K562 (cell line): ENCODE data around the gene IMMP2L.

Experiments
- KDM4B ChIP-seq, 2 experiments: fragments of 450-650 bp in 1 of 2; sonication (generic) in 1 of 2; IDR thresholded peaks; 2 replicates each; pipeline ENCODE4 v1.6.1; 2016 to 2017; ENCODE audit warnings: borderline replicate concordance in 2 of 2, antibody characterized with exemption in 1 of 2, low read depth in 1 of 2, mild to moderate bottlenecking in 1 of 2
- NCOA1 ChIP-seq: fragments of 450-650 bp; IDR thresholded peaks from 2 replicates; pipeline ENCODE4 v1.6.1; 2016; ENCODE audit warnings: low read depth
- NFATC3 ChIP-seq: fragments of 450-650 bp; IDR thresholded peaks from 2 replicates; pipeline ENCODE4 v1.6.1; 2017; ENCODE audit warnings: mild to moderate bottlenecking
- NFXL1 ChIP-seq: fragments of 450-650 bp; formaldehyde crosslinking; IDR thresholded peaks from 2 replicates; pipeline ENCODE4 v1.4.0; 2021; ENCODE audit warnings: mild to moderate bottlenecking
- PURB ChIP-seq: sonication (generic); formaldehyde crosslinking; IDR thresholded peaks from 2 replicates; pipeline ENCODE4 v1.9.0; 2021; ENCODE audit warnings: low read depth, mild to moderate bottlenecking, missing genetic modification reagents
- SP2 ChIP-seq: IDR thresholded peaks from 2 replicates; pipeline ENCODE4 v1.6.1; 2011; ENCODE audit warnings: mild to moderate bottlenecking, low read depth, low read length, moderate library complexity; ENCODE audit not compliant: poor library complexity, severe bottlenecking; ENCODE audit errors: extremely low read depth
- YY1 ChIP-seq, 3 experiments: IDR thresholded peaks; 2 replicates each; pipeline ENCODE4 v1.6.1; 2011; ENCODE audit warnings: low read length in 2 of 3, mild to moderate bottlenecking in 2 of 3, moderate library complexity in 2 of 3, borderline replicate concordance in 1 of 3, control low read depth in 1 of 3, low read depth in 1 of 3; ENCODE audit not compliant: insufficient read depth in 3 of 3, insufficient replicate concordance in 2 of 3, control insufficient read depth in 1 of 3, insufficient read length in 1 of 3; ENCODE audit errors: extremely low read depth in 1 of 3
- TF ChIP-seq, protein P1 (sequence below), 3 experiments: IDR thresholded peaks in 2 of 3; conservative IDR thresholded peaks in 1 of 3; 2 replicates each; pipeline ENCODE4 v1.5.1; 2011 to 2012; ENCODE audit warnings: low read length in 3 of 3, mild to moderate bottlenecking in 3 of 3, control low read depth in 2 of 3, improper control_type of control experiment in 1 of 3, inconsistent platforms in 1 of 3, low read depth in 1 of 3, mixed read lengths in 1 of 3, moderate library complexity in 1 of 3; ENCODE audit not compliant: insufficient read depth in 2 of 3
- TF ChIP-seq, protein P2 (sequence below): fragments of 250-450 bp; sonication (Bioruptor Pico); IDR thresholded peaks from 2 replicates; pipeline ENCODE4 v1.9.0; 2021; ENCODE audit warnings: mild to moderate bottlenecking, inconsistent platforms
- TF ChIP-seq, protein P3 (sequence below): fragments of 450-650 bp; formaldehyde crosslinking; IDR thresholded peaks from 2 replicates; pipeline ENCODE4 v1.4.0; 2020; ENCODE audit warnings: mild to moderate bottlenecking, moderate library complexity
- TF ChIP-seq, protein P4 (sequence below), 2 experiments: fragments of 150-350 bp in 1 of 2; IDR thresholded peaks; 2 replicates each; pipeline ENCODE4 v1.6.1; 2012 to 2016; ENCODE audit warnings: low read depth in 2 of 2, low read length in 2 of 2, mild to moderate bottlenecking in 1 of 2, moderate library complexity in 1 of 2
- TF ChIP-seq, protein P5 (sequence below): fragments of 450-650 bp; IDR thresholded peaks from 2 replicates; pipeline ENCODE4 v1.6.1; 2018; ENCODE audit not compliant: partially characterized antibody

DNA sequence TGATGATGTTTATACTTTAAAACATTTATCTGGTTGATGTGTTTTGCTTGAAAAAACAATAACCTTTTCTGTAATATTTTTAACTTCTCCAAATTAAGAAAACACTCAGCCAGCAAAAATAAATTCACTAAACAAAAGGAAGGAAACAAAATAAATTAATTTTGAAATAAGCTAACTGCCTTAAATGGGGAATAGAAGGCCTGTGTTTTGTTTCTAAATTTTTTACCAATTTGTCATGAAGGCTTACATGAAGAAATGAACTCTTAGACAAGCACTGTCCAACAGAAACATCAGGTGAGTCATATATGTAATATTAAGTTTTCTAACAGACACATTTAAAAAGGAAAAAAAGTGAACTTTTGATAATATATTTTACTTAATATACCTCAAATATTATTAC, 402.9 kb downstream of the IMMP2L start:
- TF ChIP-seq PURB: no peak
- TF ChIP-seq, protein P1, sequence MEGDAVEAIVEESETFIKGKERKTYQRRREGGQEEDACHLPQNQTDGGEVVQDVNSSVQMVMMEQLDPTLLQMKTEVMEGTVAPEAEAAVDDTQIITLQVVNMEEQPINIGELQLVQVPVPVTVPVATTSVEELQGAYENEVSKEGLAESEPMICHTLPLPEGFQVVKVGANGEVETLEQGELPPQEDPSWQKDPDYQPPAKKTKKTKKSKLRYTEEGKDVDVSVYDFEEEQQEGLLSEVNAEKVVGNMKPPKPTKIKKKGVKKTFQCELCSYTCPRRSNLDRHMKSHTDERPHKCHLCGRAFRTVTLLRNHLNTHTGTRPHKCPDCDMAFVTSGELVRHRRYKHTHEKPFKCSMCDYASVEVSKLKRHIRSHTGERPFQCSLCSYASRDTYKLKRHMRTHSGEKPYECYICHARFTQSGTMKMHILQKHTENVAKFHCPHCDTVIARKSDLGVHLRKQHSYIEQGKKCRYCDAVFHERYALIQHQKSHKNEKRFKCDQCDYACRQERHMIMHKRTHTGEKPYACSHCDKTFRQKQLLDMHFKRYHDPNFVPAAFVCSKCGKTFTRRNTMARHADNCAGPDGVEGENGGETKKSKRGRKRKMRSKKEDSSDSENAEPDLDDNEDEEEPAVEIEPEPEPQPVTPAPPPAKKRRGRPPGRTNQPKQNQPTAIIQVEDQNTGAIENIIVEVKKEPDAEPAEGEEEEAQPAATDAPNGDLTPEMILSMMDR (IDR thresholded peaks at IDR 0.05 in 2 of 3, conservative IDR thresholded peaks at IDR 0.05 in 1 of 3; ENCODE audit: insufficient read depth in 2 of 3, low read depth in 1 of 3, low read length in 3 of 3): no peak
- TF ChIP-seq NFXL1: no peak
- TF ChIP-seq, protein P2, sequence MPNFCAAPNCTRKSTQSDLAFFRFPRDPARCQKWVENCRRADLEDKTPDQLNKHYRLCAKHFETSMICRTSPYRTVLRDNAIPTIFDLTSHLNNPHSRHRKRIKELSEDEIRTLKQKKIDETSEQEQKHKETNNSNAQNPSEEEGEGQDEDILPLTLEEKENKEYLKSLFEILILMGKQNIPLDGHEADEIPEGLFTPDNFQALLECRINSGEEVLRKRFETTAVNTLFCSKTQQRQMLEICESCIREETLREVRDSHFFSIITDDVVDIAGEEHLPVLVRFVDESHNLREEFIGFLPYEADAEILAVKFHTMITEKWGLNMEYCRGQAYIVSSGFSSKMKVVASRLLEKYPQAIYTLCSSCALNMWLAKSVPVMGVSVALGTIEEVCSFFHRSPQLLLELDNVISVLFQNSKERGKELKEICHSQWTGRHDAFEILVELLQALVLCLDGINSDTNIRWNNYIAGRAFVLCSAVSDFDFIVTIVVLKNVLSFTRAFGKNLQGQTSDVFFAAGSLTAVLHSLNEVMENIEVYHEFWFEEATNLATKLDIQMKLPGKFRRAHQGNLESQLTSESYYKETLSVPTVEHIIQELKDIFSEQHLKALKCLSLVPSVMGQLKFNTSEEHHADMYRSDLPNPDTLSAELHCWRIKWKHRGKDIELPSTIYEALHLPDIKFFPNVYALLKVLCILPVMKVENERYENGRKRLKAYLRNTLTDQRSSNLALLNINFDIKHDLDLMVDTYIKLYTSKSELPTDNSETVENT: no peak
- TF ChIP-seq, protein P3, sequence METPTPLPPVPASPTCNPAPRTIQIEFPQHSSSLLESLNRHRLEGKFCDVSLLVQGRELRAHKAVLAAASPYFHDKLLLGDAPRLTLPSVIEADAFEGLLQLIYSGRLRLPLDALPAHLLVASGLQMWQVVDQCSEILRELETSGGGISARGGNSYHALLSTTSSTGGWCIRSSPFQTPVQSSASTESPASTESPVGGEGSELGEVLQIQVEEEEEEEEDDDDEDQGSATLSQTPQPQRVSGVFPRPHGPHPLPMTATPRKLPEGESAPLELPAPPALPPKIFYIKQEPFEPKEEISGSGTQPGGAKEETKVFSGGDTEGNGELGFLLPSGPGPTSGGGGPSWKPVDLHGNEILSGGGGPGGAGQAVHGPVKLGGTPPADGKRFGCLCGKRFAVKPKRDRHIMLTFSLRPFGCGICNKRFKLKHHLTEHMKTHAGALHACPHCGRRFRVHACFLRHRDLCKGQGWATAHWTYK (CRISPR knock-in tag): no peak
- TF ChIP-seq, protein P4, sequence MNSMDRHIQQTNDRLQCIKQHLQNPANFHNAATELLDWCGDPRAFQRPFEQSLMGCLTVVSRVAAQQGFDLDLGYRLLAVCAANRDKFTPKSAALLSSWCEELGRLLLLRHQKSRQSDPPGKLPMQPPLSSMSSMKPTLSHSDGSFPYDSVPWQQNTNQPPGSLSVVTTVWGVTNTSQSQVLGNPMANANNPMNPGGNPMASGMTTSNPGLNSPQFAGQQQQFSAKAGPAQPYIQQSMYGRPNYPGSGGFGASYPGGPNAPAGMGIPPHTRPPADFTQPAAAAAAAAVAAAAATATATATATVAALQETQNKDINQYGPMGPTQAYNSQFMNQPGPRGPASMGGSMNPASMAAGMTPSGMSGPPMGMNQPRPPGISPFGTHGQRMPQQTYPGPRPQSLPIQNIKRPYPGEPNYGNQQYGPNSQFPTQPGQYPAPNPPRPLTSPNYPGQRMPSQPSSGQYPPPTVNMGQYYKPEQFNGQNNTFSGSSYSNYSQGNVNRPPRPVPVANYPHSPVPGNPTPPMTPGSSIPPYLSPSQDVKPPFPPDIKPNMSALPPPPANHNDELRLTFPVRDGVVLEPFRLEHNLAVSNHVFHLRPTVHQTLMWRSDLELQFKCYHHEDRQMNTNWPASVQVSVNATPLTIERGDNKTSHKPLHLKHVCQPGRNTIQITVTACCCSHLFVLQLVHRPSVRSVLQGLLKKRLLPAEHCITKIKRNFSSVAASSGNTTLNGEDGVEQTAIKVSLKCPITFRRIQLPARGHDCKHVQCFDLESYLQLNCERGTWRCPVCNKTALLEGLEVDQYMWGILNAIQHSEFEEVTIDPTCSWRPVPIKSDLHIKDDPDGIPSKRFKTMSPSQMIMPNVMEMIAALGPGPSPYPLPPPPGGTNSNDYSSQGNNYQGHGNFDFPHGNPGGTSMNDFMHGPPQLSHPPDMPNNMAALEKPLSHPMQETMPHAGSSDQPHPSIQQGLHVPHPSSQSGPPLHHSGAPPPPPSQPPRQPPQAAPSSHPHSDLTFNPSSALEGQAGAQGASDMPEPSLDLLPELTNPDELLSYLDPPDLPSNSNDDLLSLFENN (IDR thresholded peaks at IDR 0.05; ENCODE audit: low read depth in 2 of 2, low read length in 2 of 2): no peak
- TF ChIP-seq SP2: no peak
- no peak for TF ChIP-seq YY1 (IDR thresholded peaks at IDR 0.05; ENCODE audit: borderline replicate concordance in 1 of 3, control insufficient read depth in 1 of 3, extremely low read depth in 1 of 3, insufficient read depth in 3 of 3, insufficient read length in 1 of 3, insufficient replicate concordance in 2 of 3, low read depth in 1 of 3, low read length in 2 of 3)
- no peak for TF ChIP-seq NFATC3
- TF ChIP-seq, protein P5, sequence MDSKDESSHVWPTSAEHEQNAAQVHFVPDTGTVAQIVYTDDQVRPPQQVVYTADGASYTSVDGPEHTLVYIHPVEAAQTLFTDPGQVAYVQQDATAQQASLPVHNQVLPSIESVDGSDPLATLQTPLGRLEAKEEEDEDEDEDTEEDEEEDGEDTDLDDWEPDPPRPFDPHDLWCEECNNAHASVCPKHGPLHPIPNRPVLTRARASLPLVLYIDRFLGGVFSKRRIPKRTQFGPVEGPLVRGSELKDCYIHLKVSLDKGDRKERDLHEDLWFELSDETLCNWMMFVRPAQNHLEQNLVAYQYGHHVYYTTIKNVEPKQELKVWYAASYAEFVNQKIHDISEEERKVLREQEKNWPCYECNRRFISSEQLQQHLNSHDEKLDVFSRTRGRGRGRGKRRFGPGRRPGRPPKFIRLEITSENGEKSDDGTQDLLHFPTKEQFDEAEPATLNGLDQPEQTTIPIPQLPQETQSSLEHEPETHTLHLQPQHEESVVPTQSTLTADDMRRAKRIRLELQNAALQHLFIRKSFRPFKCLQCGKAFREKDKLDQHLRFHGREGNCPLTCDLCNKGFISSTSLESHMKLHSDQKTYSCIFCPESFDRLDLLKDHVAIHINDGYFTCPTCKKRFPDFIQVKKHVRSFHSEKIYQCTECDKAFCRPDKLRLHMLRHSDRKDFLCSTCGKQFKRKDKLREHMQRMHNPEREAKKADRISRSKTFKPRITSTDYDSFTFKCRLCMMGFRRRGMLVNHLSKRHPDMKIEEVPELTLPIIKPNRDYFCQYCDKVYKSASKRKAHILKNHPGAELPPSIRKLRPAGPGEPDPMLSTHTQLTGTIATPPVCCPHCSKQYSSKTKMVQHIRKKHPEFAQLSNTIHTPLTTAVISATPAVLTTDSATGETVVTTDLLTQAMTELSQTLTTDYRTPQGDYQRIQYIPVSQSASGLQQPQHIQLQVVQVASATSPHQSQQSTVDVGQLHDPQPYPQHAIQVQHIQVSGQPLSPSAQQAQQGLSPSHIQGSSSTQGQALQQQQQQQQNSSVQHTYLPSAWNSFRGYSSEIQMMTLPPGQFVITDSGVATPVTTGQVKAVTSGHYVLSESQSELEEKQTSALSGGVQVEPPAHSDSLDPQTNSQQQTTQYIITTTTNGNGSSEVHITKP: no peak
- no peak for TF ChIP-seq NCOA1
- no peak for TF ChIP-seq KDM4B (IDR thresholded peaks at IDR 0.05; ENCODE audit: borderline replicate concordance in 2 of 2, low read depth in 1 of 2)
